H1 (cell line): ENCODE results near the gene RAPGEF1. TPM values are rescaled to one million over a fixed set of nuclear protein-coding genes. Genes with fewer than 3 reads are reported as not detected.

Source experiments
- CTCF ChIA-PET: fragments of 300-600 bp; sonication (Branson Sonifier 250); formaldehyde crosslinking; loops from one replicate; lab custom pipeline; 2021; ENCODE audit not compliant: partially characterized antibody; lab: Charles Lee
- POLR2A ChIA-PET: fragments of 300-600 bp; sonication (Branson Sonifier 250); formaldehyde crosslinking; loops from one replicate; lab custom pipeline; 2021; ENCODE audit warnings: inconsistent platforms; ENCODE audit not compliant: partially characterized antibody; lab: Charles Lee
- DNase-seq, 2 experiments: peaks; one replicate each; pipeline versions ENCODE4 v3.0.0 to v3.0.0-alpha.2; 2010 to 2022; ENCODE audit warnings: low spot score in 2 of 2, low read depth in 1 of 2, mixed read lengths in 1 of 2
- FAIRE-seq: peaks from 2 replicates; lab custom pipeline; 2011; peaks lifted over from hg19 to GRCh38; lab: Jason Lieb, UNC
- H2AFZ ChIP-seq: 2 replicates; pipeline ENCODE4 v1.8.1; 2012; ENCODE audit warnings: low read length, inconsistent platforms
- H2AK5ac ChIP-seq: 2 replicates; pipeline ENCODE4 v1.6.1; 2013; ENCODE audit warnings: low read depth, low read length
- H2BK120ac ChIP-seq: replicated peaks from 2 replicates; pipeline ENCODE3; 2013; ENCODE audit warnings: low read depth, low read length, inconsistent platforms
- H2BK12ac ChIP-seq: 2 replicates; pipeline ENCODE4 v1.6.1; 2013; ENCODE audit warnings: low read depth, low read length
- H2BK15ac ChIP-seq: 2 replicates; pipeline ENCODE4 v1.6.1; 2013; ENCODE audit warnings: low read length
- H2BK20ac ChIP-seq: 2 replicates; pipeline ENCODE4 v1.6.1; 2013; ENCODE audit warnings: low read length
- H2BK5ac ChIP-seq: 2 replicates; pipeline ENCODE4 v1.6.1; 2013; ENCODE audit warnings: low read depth, low read length
- H3K14ac ChIP-seq: 2 replicates; pipeline ENCODE4 v1.6.1; 2013; ENCODE audit warnings: inconsistent platforms; ENCODE audit not compliant: insufficient read length
- H3K18ac ChIP-seq: 2 replicates; pipeline ENCODE4 v1.6.1; 2013; ENCODE audit warnings: low read length; ENCODE audit errors: extremely low read depth
- H3K23ac ChIP-seq: 2 replicates; pipeline ENCODE4 v1.6.1; 2013; ENCODE audit warnings: inconsistent platforms; ENCODE audit not compliant: insufficient read length
- H3K23me2 ChIP-seq: 2 replicates; pipeline ENCODE4 v1.6.1; 2013; ENCODE audit warnings: low read depth, low read length
- H3K27ac ChIP-seq: 2 replicates; pipeline ENCODE4 v1.6.1; 2011; ENCODE audit warnings: low read depth, low read length, inconsistent platforms
- H3K27me3 ChIP-seq, 4 experiments: replicated peaks in 1 of 4; 1 replicate in 1 of 4; 2 replicates in 3 of 4; pipeline versions ENCODE4 v1.6.1 to v1.8.1; 2011 to 2013; ENCODE audit warnings: low read length in 3 of 4, mild to moderate bottlenecking in 3 of 4, inconsistent platforms in 2 of 4, mixed read lengths in 2 of 4, moderate library complexity in 1 of 4; ENCODE audit not compliant: control insufficient read depth in 3 of 4, insufficient read depth in 3 of 4; ENCODE audit errors: extremely low read depth in 1 of 4
- H3K36me3 ChIP-seq, 4 experiments: 2 replicates each; pipeline versions ENCODE4 v1.6.1 to v1.8.1; 2011 to 2013; ENCODE audit warnings: mild to moderate bottlenecking in 4 of 4, low read length in 3 of 4, moderate library complexity in 2 of 4, control low read depth in 1 of 4, inconsistent platforms in 1 of 4; ENCODE audit not compliant: insufficient read depth in 4 of 4, control insufficient read depth in 2 of 4
- H3K4ac ChIP-seq: replicated peaks from 2 replicates; pipeline ENCODE3; 2013; ENCODE audit warnings: low read length, low read depth, mixed read lengths, inconsistent platforms; ENCODE audit not compliant: insufficient read length
- H3K4me1 ChIP-seq, 4 experiments: replicated peaks in 1 of 4; 1 replicate in 1 of 4; 2 replicates in 3 of 4; pipeline versions ENCODE4 v1.6.1 to v1.8.1; 2011 to 2013; ENCODE audit warnings: low read length in 3 of 4, inconsistent platforms in 2 of 4, mixed read lengths in 1 of 4; ENCODE audit not compliant: insufficient read depth in 4 of 4, control insufficient read depth in 3 of 4
- H3K4me2 ChIP-seq, 2 experiments: 2 replicates each; pipeline versions ENCODE4 v1.6.1 to v1.8.1; 2011 to 2013; ENCODE audit warnings: low read depth in 2 of 2, low read length in 2 of 2, control low read depth in 1 of 2, inconsistent platforms in 1 of 2, mild to moderate bottlenecking in 1 of 2; ENCODE audit not compliant: insufficient read depth in 1 of 2
- H3K4me3 ChIP-seq, 4 experiments: fragments of 200-600, 300-600 bp in 1 of 4; sonication (generic), shearing (Covaris generic), sonication (Bioruptor Twin) in 1 of 4; 2 replicates each; pipeline versions ENCODE4 v1.5.1 to v1.8.1; 2011 to 2016; ENCODE audit warnings: low read length in 4 of 4, low read depth in 3 of 4, control low read depth in 2 of 4, inconsistent platforms in 2 of 4, mild to moderate bottlenecking in 2 of 4, mixed read lengths in 1 of 4, moderate library complexity in 1 of 4; ENCODE audit not compliant: insufficient read depth in 2 of 4; ENCODE audit errors: extremely low read depth in 1 of 4
- H3K56ac ChIP-seq: replicated peaks from 2 replicates; pipeline ENCODE3; 2013; ENCODE audit warnings: low read depth, mild to moderate bottlenecking, mixed read lengths, low read length, inconsistent platforms; ENCODE audit not compliant: insufficient read length
- H3K79me1 ChIP-seq: 2 replicates; pipeline ENCODE4 v1.6.1; 2013; ENCODE audit warnings: low read depth, low read length, control low read depth
- H3K79me2 ChIP-seq, 2 experiments: 2 replicates each; pipeline versions ENCODE4 v1.6.1 to v1.8.1; 2012 to 2013; ENCODE audit warnings: low read length in 2 of 2, mild to moderate bottlenecking in 2 of 2, inconsistent platforms in 1 of 2; ENCODE audit not compliant: insufficient read depth in 2 of 2, control insufficient read depth in 1 of 2
- H3K9ac ChIP-seq, 4 experiments: replicated peaks in 1 of 4; 1 replicate in 1 of 4; 2 replicates in 3 of 4; pipeline versions ENCODE4 v1.6.1 to v1.8.1; 2011 to 2013; ENCODE audit warnings: low read depth in 3 of 4, low read length in 3 of 4, control low read depth in 2 of 4, mild to moderate bottlenecking in 2 of 4, moderate library complexity in 2 of 4, inconsistent platforms in 1 of 4; ENCODE audit errors: extremely low read depth in 1 of 4
- H3K9me3 ChIP-seq, 2 experiments: 2 replicates each; pipeline versions ENCODE4 v1.6.1 to v1.8.1; 2012 to 2013; ENCODE audit warnings: mild to moderate bottlenecking in 2 of 2, moderate library complexity in 2 of 2, control low read depth in 1 of 2, inconsistent platforms in 1 of 2, low read depth in 1 of 2, low read length in 1 of 2, mixed read lengths in 1 of 2; ENCODE audit not compliant: insufficient read depth in 2 of 2
- H4K20me1 ChIP-seq, 2 experiments: replicated peaks in 1 of 2; 2 replicates each; pipeline versions ENCODE3 to v1.8.1; 2011 to 2013; ENCODE audit warnings: inconsistent platforms in 2 of 2, low read length in 2 of 2, mild to moderate bottlenecking in 1 of 2; ENCODE audit not compliant: insufficient read depth in 2 of 2, control insufficient read depth in 1 of 2
- H4K5ac ChIP-seq: 2 replicates; pipeline ENCODE4 v1.6.1; 2013; ENCODE audit warnings: low read length, low read depth, mixed read lengths, inconsistent platforms; ENCODE audit not compliant: insufficient read length
- H4K8ac ChIP-seq: 2 replicates; pipeline ENCODE4 v1.8.0; 2013; ENCODE audit warnings: mild to moderate bottlenecking, moderate library complexity, low read length, inconsistent platforms; ENCODE audit not compliant: insufficient read depth; ENCODE audit errors: extremely low read depth
- H4K91ac ChIP-seq: replicated peaks from 2 replicates; pipeline ENCODE3; 2013; ENCODE audit warnings: low read length, mixed read lengths, inconsistent platforms; ENCODE audit not compliant: insufficient read length
- GABPA ChIP-seq: IDR thresholded peaks from 2 replicates; pipeline ENCODE4 v1.6.1; 2011; ENCODE audit warnings: mild to moderate bottlenecking, low read length, moderate library complexity, borderline replicate concordance; ENCODE audit not compliant: insufficient read depth
- MAFK ChIP-seq: IDR thresholded peaks from 2 replicates; pipeline ENCODE4 v1.6.1; 2012; ENCODE audit warnings: low read depth, mild to moderate bottlenecking, improper control_type of control experiment, low read length
- NANOG ChIP-seq: IDR thresholded peaks from 2 replicates; pipeline ENCODE4 v1.6.1; 2011; ENCODE audit warnings: low read length, low read depth, mild to moderate bottlenecking, inconsistent platforms; ENCODE audit not compliant: insufficient read depth, poor library complexity, severe bottlenecking
- POU5F1 ChIP-seq: IDR thresholded peaks from 2 replicates; pipeline ENCODE4 v1.6.1; 2011; ENCODE audit warnings: low read depth, mild to moderate bottlenecking, low read length, moderate library complexity
- SP2 ChIP-seq: IDR thresholded peaks from 2 replicates; pipeline ENCODE4 v1.6.1; 2012; ENCODE audit warnings: mild to moderate bottlenecking, low read length, inconsistent platforms
- WGBS, 2 experiments: shearing (Covaris generic) in 1 of 2; methylation state at CpG; one replicate each; pipeline versions ENCODE4 v1.1.6 to v1.1.7; 2013 to 2015; ENCODE audit warnings: low lambda C conversion rate in 2 of 2, mixed read lengths in 2 of 2, inconsistent platforms in 1 of 2, low coverage in 1 of 2, missing lambda C conversion rate in 1 of 2; ENCODE audit not compliant: insufficient replicate concordance in 2 of 2, insufficient coverage in 1 of 2, insufficient read length in 1 of 2; ENCODE audit errors: extremely low coverage in 1 of 2, missing lambda C conversion rate in 1 of 2; 5-methylcytosine and 5-hydroxymethylcytosine counted together
- polyA plus RNA-seq, 7 experiments: library from polyadenylated mRNA; depleted of rRNA in 3 of 7; stranded (reverse) in 5 of 7; unstranded in 2 of 7; fragments of >200 nt in 5 of 7; fragments of 200-250 nt in 2 of 7; gene quantifications; 1 replicate in 5 of 7; 2 replicates in 1 of 7; 4 replicates in 1 of 7; pipeline versions ENCODE4 v1.2.1 to v1.2.3, GENCODE V29; 2011 to 2013; ENCODE audit warnings: missing spikeins in 2 of 7, mixed read lengths in 2 of 7
- total RNA-seq: library from RNA; stranded (reverse); fragmentation: NEBNext Ultra II Directional; extraction: Animal tissue kit (Norgen Biotek cat#: 25700); gene quantifications from 2 replicates; pipeline ENCODE4 v1.2.1, GENCODE V29; 2021

RAPGEF1 gene
- total and polyA plus RNA-seq, 2 of the 8 experiments (the other 6 are each of a cell fraction or from before 2014, with no cell fraction given): 29.7 to 78.9 TPM

DNA sequence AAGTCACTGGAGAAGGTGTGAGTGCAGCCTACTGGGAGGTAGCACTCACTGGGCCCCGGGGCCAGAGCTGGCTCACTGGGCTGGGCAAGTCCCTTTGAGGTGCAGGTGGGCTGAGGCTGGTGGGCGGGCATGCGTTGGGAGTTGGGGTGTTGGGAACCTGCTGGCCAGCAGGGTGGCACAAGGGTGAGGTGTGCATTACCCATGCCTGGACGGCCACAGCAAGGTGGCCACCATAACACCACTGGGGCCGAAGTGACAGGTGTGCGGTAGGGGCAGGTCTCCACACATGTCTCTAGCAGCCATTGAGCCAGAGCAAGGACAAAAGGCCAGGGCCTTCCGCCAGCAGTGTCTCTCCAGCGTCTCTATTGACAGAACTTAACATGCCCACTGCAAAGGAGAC lies 172.0 kb downstream of the RAPGEF1 start:
- Histone ChIP-seq H3K79me2 (no peaks in the 10 kb centered on the region), H2AK5ac (no peak overlapping the region), H2BK12ac (no peak overlapping the region), H2BK5ac (no peak overlapping the region), H3K27me3 (no peaks in the 10 kb centered on the region), H3K79me1 (no peaks in the 10 kb centered on the region), H3K23ac (no peak overlapping the region), H3K4ac (no peak overlapping the region), H4K91ac (no peak overlapping the region), H3K4me1 (no peaks in the 10 kb centered on the region), H3K56ac (no peak overlapping the region), H3K14ac (no peak overlapping the region), H3K9me3 (peaks cover 2 to 4% of the 10 kb centered on the region in 2 experiments; a peak in 2 of 4 replicates), H3K4me3 (no peak overlapping the region), H3K36me3 (no peaks in the 10 kb centered on the region), H2BK15ac (no peak overlapping the region), H2BK120ac (no peak overlapping the region), H2BK20ac (no peak overlapping the region), H3K9ac (no peak overlapping the region), H2AFZ (no peak overlapping the region), H4K5ac (no peak overlapping the region), H4K20me1 (no peaks in the 10 kb centered on the region), H4K8ac (no peak overlapping the region), H3K23me2 (no peaks in the 10 kb centered on the region), H3K18ac (no peak overlapping the region), H3K27ac (no peak overlapping the region), H3K4me2 (no peak overlapping the region)
- ChIA-PET POLR2A (no interaction called here), CTCF (no interaction called here)
- FAIRE-seq: no peak
- no peak for DNase-seq
- WGBS, 2 experiments: 96% methylated on average over 8 of the region's 8 CpGs; no CpG with 5 or more reads in 1 of the 2 experiments
- TF ChIP-seq SP2 (no peak), GABPA (no peak), POU5F1 (no peak), NANOG (no peak), MAFK (no peak)
